ENCODE data around the gene TP53I13. TPM values are rescaled to one million over a fixed set of nuclear protein-coding genes. Genes with fewer than 3 reads are reported as not detected.

The TP53I13 gene
- total RNA-seq, 1 donor from 2014 or later: 71.8 TPM

GRCh38 chr17:29559640-29560039 is 8.9 kb upstream of the TP53I13 start:
- Mint-ChIP-seq H3K4me3 (no peak overlapping the region), H3K27ac (no peak overlapping the region), H3K4me1 (ENCODE audit: low read depth) (peaks cover 21% of the 10 kb centered on the region), H3K36me3 (ENCODE audit: low read depth) (peaks cover 28% of the 10 kb centered on the region), H3K9me3 (no peaks in the 10 kb centered on the region), H3K27me3 (ENCODE audit: insufficient read depth) (no peaks in the 10 kb centered on the region)
- intact Hi-C loops (cut with micrococcal nuclease): no loop called here
- DNase-seq (ENCODE audit: low spot score): no peak

GRCh38 chr17:29560316-29560715 is 8.2 kb upstream of the TP53I13 start:
- no peak overlapping the region for H3K27ac Mint-ChIP-seq
- no peak overlapping the region for H3K4me3 Mint-ChIP-seq

GRCh38 chr17:29561554-29562517 is 6.7 kb upstream of the TP53I13 start:
- H3K4me1 Mint-ChIP-seq (ENCODE audit: low read depth): peaks cover 27% of the 10 kb centered on the region
- peaks cover 27% of the 10 kb centered on the region for H3K36me3 Mint-ChIP-seq (ENCODE audit: low read depth)
- no peaks in the 10 kb centered on the region for H3K9me3 Mint-ChIP-seq
- intact Hi-C loops (cut with micrococcal nuclease): no loop called here
- no peak overlapping the region for H3K4me3 Mint-ChIP-seq
- DNase-seq (ENCODE audit: low spot score): no peak
- no peak overlapping the region for H3K27ac Mint-ChIP-seq
- no peaks in the 10 kb centered on the region for H3K27me3 Mint-ChIP-seq (ENCODE audit: insufficient read depth)

More at GRCh38 chr17:29560316-29560715, 8.2 kb upstream of the TP53I13 start:
- no peaks in the 10 kb centered on the region for H3K9me3 Mint-ChIP-seq
- peaks cover 21% of the 10 kb centered on the region for H3K4me1 Mint-ChIP-seq (ENCODE audit: low read depth)
- peaks cover 27% of the 10 kb centered on the region for H3K36me3 Mint-ChIP-seq (ENCODE audit: low read depth)
- H3K27me3 Mint-ChIP-seq (ENCODE audit: insufficient read depth): no peaks in the 10 kb centered on the region
- no peak for DNase-seq (ENCODE audit: low spot score)
- intact Hi-C loops (cut with micrococcal nuclease): no loop called here

- DNase-seq (ENCODE audit: low spot score): no peak
- intact Hi-C loops (cut with micrococcal nuclease): no loop called here
- no peak overlapping the region for H3K27ac Mint-ChIP-seq
- H3K4me1 Mint-ChIP-seq (ENCODE audit: low read depth): peaks cover 19% of the 10 kb centered on the region
- H3K4me3 Mint-ChIP-seq: no peak overlapping the region
- no peaks in the 10 kb centered on the region for H3K27me3 Mint-ChIP-seq (ENCODE audit: insufficient read depth)
- peaks cover 27% of the 10 kb centered on the region for H3K36me3 Mint-ChIP-seq (ENCODE audit: low read depth)
- no peaks in the 10 kb centered on the region for H3K9me3 Mint-ChIP-seq
These were observed 5.9 kb upstream of the TP53I13 start for GRCh38 chr17:29562615-29563014.

- DNase-seq (ENCODE audit: low spot score): no peak
- peak overlapping the region; percentile 54 for H3K4me3 Mint-ChIP-seq
- peaks cover 1% of the 10 kb centered on the region for H3K27me3 Mint-ChIP-seq (ENCODE audit: insufficient read depth)
- H3K4me1 Mint-ChIP-seq (ENCODE audit: low read depth): peaks cover 15% of the 10 kb centered on the region
- peaks cover 27% of the 10 kb centered on the region for H3K36me3 Mint-ChIP-seq (ENCODE audit: low read depth)
- H3K9me3 Mint-ChIP-seq: no peaks in the 10 kb centered on the region
- intact Hi-C loops (cut with micrococcal nuclease): no loop called here
- H3K27ac Mint-ChIP-seq: no peak overlapping the region
These were observed 4.7 kb upstream of the TP53I13 start for GRCh38 chr17:29563816-29564215.

- Mint-ChIP-seq H3K36me3 (ENCODE audit: low read depth) (peaks cover 23% of the 10 kb centered on the region), H3K4me1 (ENCODE audit: low read depth) (peaks cover 20% of the 10 kb centered on the region), H3K4me3 (peak overlapping the region; percentile 93), H3K9me3 (no peaks in the 10 kb centered on the region), H3K27ac (peak overlapping the region; percentile 89), H3K27me3 (ENCODE audit: insufficient read depth) (peaks cover 1% of the 10 kb centered on the region)
- DNase-seq (ENCODE audit: low spot score): peak; percentile 62
- intact Hi-C loops (cut with micrococcal nuclease): loop anchor here (1.0 to 5.0 kb wide), 8 partner anchors 176 to 615 kb away; partner anchors contain the start of genes PHF12, SSH2 and TAOK1
These were observed 2.6 kb upstream of the TP53I13 start for GRCh38 chr17:29565643-29566472.

- DNase-seq (ENCODE audit: low spot score): peak; percentile 62
These were observed 1.8 kb upstream of the TP53I13 start, which contains the start of gene ABHD15 for GRCh38 chr17:29566473-29567303. TSS of gene ABHD15 (minus strand) at chr17:29567037. CDS start at chr17:29566966, 71 bp downstream.

GRCh38 chr17:29567304-29567553 is 1.3 kb upstream of the TP53I13 start:
- Mint-ChIP-seq H3K27me3 (ENCODE audit: insufficient read depth) (peaks cover 1% of the 10 kb centered on the region), H3K4me3 (peak overlapping the region; percentile 89), H3K9me3 (no peaks in the 10 kb centered on the region), H3K36me3 (ENCODE audit: low read depth) (peaks cover 18% of the 10 kb centered on the region), H3K27ac (peak overlapping the region; percentile 95), H3K4me1 (ENCODE audit: low read depth) (peaks cover 20% of the 10 kb centered on the region)
- intact Hi-C loops (cut with micrococcal nuclease): loop anchor here (2.0 to 5.0 kb wide), 6 partner anchors 195 to 616 kb away; partner anchors contain the start of genes PHF12 and SSH2
- DNase-seq (ENCODE audit: low spot score): no peak

More at GRCh38 chr17:29566473-29567303, 1.8 kb upstream of the TP53I13 start, which contains the start of gene ABHD15:
- Mint-ChIP-seq H3K27me3 (ENCODE audit: insufficient read depth) (peaks cover 1% of the 10 kb centered on the region), H3K27ac (peak within 1 kb of the TSS; percentile 95), H3K9me3 (no peaks in the 10 kb centered on the region), H3K4me1 (ENCODE audit: low read depth) (peaks cover 20% of the 10 kb centered on the region), H3K4me3 (peak within 1 kb of the TSS; percentile 93), H3K36me3 (ENCODE audit: low read depth) (peaks cover 23% of the 10 kb centered on the region)
- intact Hi-C loops (cut with micrococcal nuclease): loop anchor here (1.0 to 5.0 kb wide), 8 partner anchors 176 to 616 kb away; partner anchors contain the start of genes PHF12, SSH2 and TAOK1

- Mint-ChIP-seq H3K27ac (peak overlapping the region; percentile 95), H3K36me3 (ENCODE audit: low read depth) (peaks cover 14% of the 10 kb centered on the region), H3K4me1 (ENCODE audit: low read depth) (peaks cover 20% of the 10 kb centered on the region), H3K4me3 (peak overlapping the region; percentile 89), H3K27me3 (ENCODE audit: insufficient read depth) (peaks cover 1% of the 10 kb centered on the region), H3K9me3 (no peaks in the 10 kb centered on the region)
- DNase-seq (ENCODE audit: low spot score): peak; percentile 74
- intact Hi-C loops (cut with micrococcal nuclease): loop anchor here (1.0 to 5.0 kb wide), 8 partner anchors 22 to 617 kb away; partner anchors contain the start of genes GIT1, PHF12 and SSH2
These were observed 759 bp upstream of the TP53I13 start for GRCh38 chr17:29567554-29568330.

GRCh38 chr17:29569245-29569950 is 897 bp downstream of the TP53I13 start:
- H3K9me3 Mint-ChIP-seq: no peaks in the 10 kb centered on the region
- H3K27me3 Mint-ChIP-seq (ENCODE audit: insufficient read depth): peaks cover 1% of the 10 kb centered on the region
- H3K36me3 Mint-ChIP-seq (ENCODE audit: low read depth): peaks cover 22% of the 10 kb centered on the region
- intact Hi-C loops (cut with micrococcal nuclease): loop anchor here (5.0 kb wide), 4 partner anchors 193 to 422 kb away; partner anchors contain the start of gene SSH2
- no peak for DNase-seq (ENCODE audit: low spot score)
- H3K4me3 Mint-ChIP-seq: peak overlapping the region; percentile 84
- H3K4me1 Mint-ChIP-seq (ENCODE audit: low read depth): peaks cover 13% of the 10 kb centered on the region
- H3K27ac Mint-ChIP-seq: peak overlapping the region; percentile 76

- H3K36me3 Mint-ChIP-seq (ENCODE audit: low read depth): peaks cover 28% of the 10 kb centered on the region
- H3K4me3 Mint-ChIP-seq: peak overlapping the region; percentile 46
- peaks cover 12% of the 10 kb centered on the region for H3K4me1 Mint-ChIP-seq (ENCODE audit: low read depth)
- H3K27ac Mint-ChIP-seq: no peak overlapping the region
- H3K9me3 Mint-ChIP-seq: no peaks in the 10 kb centered on the region
- intact Hi-C loops (cut with micrococcal nuclease): no loop called here
- H3K27me3 Mint-ChIP-seq (ENCODE audit: insufficient read depth): peaks cover 1% of the 10 kb centered on the region
- DNase-seq (ENCODE audit: low spot score): no peak
These were observed 2.0 kb downstream of the TP53I13 start for GRCh38 chr17:29570521-29570920.

All from activated T-helper 1 cell treated with anti-CD3 and anti-CD28 coated beads, Interleukin-12 subunit alpha, Interleukin-12 subunit beta, Interleukin-2, Interleukin-4 antibody, amounts not matched to agents 30 ng/mL and 10 ng/mL and 1 ng/mL, durations not matched to agents 14 hours and 24 hours and 36 hours (primary cell).